Fibroblast of pulmonary artery (primary cell): ENCODE results near the gene TAAR6.

Experiments used
- DNase-seq: peaks from one replicate; pipeline ENCODE4 v3.0.0-alpha.2; 2010; ENCODE audit warnings: low read depth
- H3K4me3 ChIP-seq: replicated peaks from 2 replicates; pipeline ENCODE4 v1.5.1; 2011; ENCODE audit warnings: low read depth, mild to moderate bottlenecking, control low read depth, low read length, moderate library complexity
- CTCF ChIP-seq: IDR thresholded peaks from 2 replicates; pipeline ENCODE4 v1.5.1; 2011; ENCODE audit warnings: mild to moderate bottlenecking, control low read depth, low read length, inconsistent platforms; ENCODE audit errors: missing control alignments

The TAAR6 gene

GRCh38 chr6:132566404-132566803 lies 3.7 kb upstream of the TAAR6 start:
- no peak for TF ChIP-seq CTCF
- H3K4me3 ChIP-seq = no peak overlapping the region
- DNase-seq = no peak

- no peak overlapping the region for H3K4me3 ChIP-seq
- TF ChIP-seq CTCF = no peak
- DNase-seq = no peak
Measured at GRCh38 chr6:132567566-132567965, 2.6 kb upstream of the TAAR6 start.

GRCh38 chr6:132568611-132569010 lies 1.5 kb upstream of the TAAR6 start:
- no peak for TF ChIP-seq CTCF
- no peak overlapping the region for H3K4me3 ChIP-seq
- DNase-seq = no peak

GRCh38 chr6:132569170-132569569 lies 952 bp upstream of the TAAR6 start:
- TF ChIP-seq CTCF = no peak
- DNase-seq = no peak
- H3K4me3 ChIP-seq = no peak overlapping the region

GRCh38 chr6:132571774-132572173 lies 1.7 kb downstream of the TAAR6 start:
- no peak for TF ChIP-seq CTCF
- H3K4me3 ChIP-seq = no peak overlapping the region
- no peak for DNase-seq

- TF ChIP-seq CTCF = no peak
- DNase-seq = no peak
- H3K4me3 ChIP-seq = no peak overlapping the region
Measured at GRCh38 chr6:132584698-132585097, 14.6 kb downstream of the TAAR6 start.

GRCh38 chr6:132587424-132587823 lies 17.3 kb downstream of the TAAR6 start:
- no peak for DNase-seq
- no peak for TF ChIP-seq CTCF

More at GRCh38 chr6:132587424-132587823, 17.3 kb downstream of the TAAR6 start:
- H3K4me3 ChIP-seq = no peak overlapping the region
